Tibial artery (tissue), 4 donors: Measurements from ENCODE around the gene SLCO1C1.
"Not testable (repeated sequence)": the region's sequence is repeated elsewhere in the genome, so short reads cannot be mapped to it uniquely, and the experiment has no call there.

Experiments
- DNase-seq, 2 donors: peaks; one replicate each; pipeline ENCODE4 v3.0.0-alpha.2; 2019
- H3K27ac ChIP-seq, 2 donors: fragments of 200-600 bp; sonication (generic) in 1 of 2; 1 replicate in 1 of 2; 2 replicates in 1 of 2; pipeline ENCODE4 v1.5.1; 2018 to 2019; ENCODE audit warnings: mild to moderate bottlenecking in 1 of 2
- H3K27me3 ChIP-seq, 2 donors: fragments of 200-600 bp; sonication (generic) in 1 of 2; one replicate each; pipeline versions ENCODE4 v1.5.1 to v1.6.0; 2016 to 2019
- H3K36me3 ChIP-seq, 3 donors: fragments of 200-600 bp; sonication (generic) in 2 of 3; one replicate each; pipeline ENCODE4 v1.5.1; 2016 to 2019; ENCODE audit warnings: mild to moderate bottlenecking in 2 of 3
- H3K4me1 ChIP-seq, 4 donors: fragments of 200-600 bp; sonication (generic) in 2 of 4; 1 replicate in 3 of 4; 2 replicates in 1 of 4; pipeline ENCODE4 v1.5.1; 2016 to 2019
- H3K4me3 ChIP-seq, 2 donors: fragments of 200-600 bp; sonication (generic) in 1 of 2; 1 replicate in 1 of 2; 2 replicates in 1 of 2; pipeline ENCODE4 v1.5.1; 2018 to 2019; ENCODE audit warnings: mild to moderate bottlenecking in 2 of 2
- H3K9me3 ChIP-seq, 3 donors: fragments of 200-600 bp; sonication (generic) in 1 of 3; one replicate each; pipeline ENCODE4 v1.5.1; 2016 to 2019
- CTCF ChIP-seq, 2 experiments: fragments of 200-600 bp in 1 of 2; fragments of 450-650 bp in 1 of 2; IDR thresholded peaks; one replicate each; pipeline ENCODE4 v1.5.1; 2017 to 2019; ENCODE audit warnings: antibody characterized with exemption in 2 of 2, mild to moderate bottlenecking in 1 of 2, moderate library complexity in 1 of 2
- intact Hi-C: fragments of 100-400 bp; cut with DNase I; formaldehyde crosslinking; loops from one replicate; pipeline ENCODE4 v1.15.0; 2023; ENCODE audit warnings: low total_unique reads

SLCO1C1 gene

GRCh38 chr12:20748198-20748597, 53.1 kb downstream of the SLCO1C1 start:
- no peak overlapping the region for H3K27ac ChIP-seq
- no peak for TF ChIP-seq CTCF (IDR thresholded peaks at IDR 0.05)
- intact Hi-C loops = no loop called here
- no peak for DNase-seq
- no peaks in the 10 kb centered on the region for H3K4me1 ChIP-seq
- H3K36me3 ChIP-seq = no peaks in the 10 kb centered on the region
- H3K27me3 ChIP-seq = no peaks in the 10 kb centered on the region
- no peak overlapping the region for H3K4me3 ChIP-seq
- H3K9me3 ChIP-seq = no peaks in the 10 kb centered on the region

GRCh38 chr12:20751046-20751445, 55.9 kb downstream of the SLCO1C1 start:
- intact Hi-C loops = no loop called here
- no peaks in the 10 kb centered on the region for H3K9me3 ChIP-seq
- DNase-seq = no peak
- no peak for TF ChIP-seq CTCF (IDR thresholded peaks at IDR 0.05)
- H3K36me3 ChIP-seq = no peaks in the 10 kb centered on the region
- no peaks in the 10 kb centered on the region for H3K4me1 ChIP-seq
- H3K27me3 ChIP-seq = no peaks in the 10 kb centered on the region
- no peak overlapping the region for H3K4me3 ChIP-seq
- H3K27ac ChIP-seq = no peak overlapping the region

- no peak overlapping the region for H3K4me3 ChIP-seq
- H3K27me3 ChIP-seq = no peaks in the 10 kb centered on the region
- intact Hi-C loops = no loop called here
- DNase-seq = no peak
- no peak for TF ChIP-seq CTCF (IDR thresholded peaks at IDR 0.05)
- peaks cover 0 to 2% (median 0%) of the 10 kb centered on the region in 3 donors for H3K9me3 ChIP-seq
- H3K36me3 ChIP-seq = no peaks in the 10 kb centered on the region
- H3K4me1 ChIP-seq = no peaks in the 10 kb centered on the region
- no peak overlapping the region for H3K27ac ChIP-seq
Observed at GRCh38 chr12:20777420-20777819, 82.3 kb downstream of the SLCO1C1 start.

- Histone ChIP-seq H3K9me3 (peaks cover 0 to 2% (median 0%) of the 10 kb centered on the region in 3 donors), H3K4me3 (no peak overlapping the region), H3K27me3 (no peaks in the 10 kb centered on the region), H3K4me1 (no peaks in the 10 kb centered on the region), H3K27ac (no peak overlapping the region), H3K36me3 (no peaks in the 10 kb centered on the region)
- no peak for TF ChIP-seq CTCF (IDR thresholded peaks at IDR 0.05)
- no peak for DNase-seq
- intact Hi-C loops = no loop called here
Observed at GRCh38 chr12:20778969-20779368, 83.8 kb downstream of the SLCO1C1 start.

GRCh38 chr12:20779971-20780370, 84.8 kb downstream of the SLCO1C1 start:
- H3K4me1 ChIP-seq, H3K36me3 ChIP-seq, intact Hi-C loops, H3K27ac ChIP-seq, H3K27me3 ChIP-seq, DNase-seq, H3K4me3 ChIP-seq, H3K9me3 ChIP-seq: not testable (repeated sequence)

GRCh38 chr12:20783796-20784357, 88.7 kb downstream of the SLCO1C1 start:
- intact Hi-C loops, H3K36me3 ChIP-seq, H3K4me1 ChIP-seq, H3K4me3 ChIP-seq, DNase-seq, H3K27ac ChIP-seq, H3K9me3 ChIP-seq, H3K27me3 ChIP-seq: not testable (repeated sequence)

- Histone ChIP-seq H3K36me3 (no peaks in the 10 kb centered on the region), H3K9me3 (no peaks in the 10 kb centered on the region), H3K4me1 (no peaks in the 10 kb centered on the region), H3K27ac (no peak overlapping the region), H3K4me3 (no peak overlapping the region), H3K27me3 (no peaks in the 10 kb centered on the region)
- intact Hi-C loops = no loop called here
- TF ChIP-seq CTCF (IDR thresholded peaks at IDR 0.05) = no peak
- no peak for DNase-seq
Observed at GRCh38 chr12:20792971-20793370, 97.8 kb downstream of the SLCO1C1 start.
